H1 (cell line): ENCODE measurements around the gene HLA-DRB1.

Experiments
- CTCF ChIP-seq, 3 experiments: IDR thresholded peaks; 1 replicate in 2 of 3; 2 replicates in 1 of 3; pipeline versions ENCODE4 v1.5.1 to v1.6.1; 2011; ENCODE audit warnings: low read length in 3 of 3, mild to moderate bottlenecking in 3 of 3, inconsistent platforms in 2 of 3, low read depth in 1 of 3, moderate library complexity in 1 of 3; ENCODE audit not compliant: insufficient read depth in 1 of 3; ENCODE audit errors: control extremely low read depth in 1 of 3
- EZH2 ChIP-seq: fragments of 200-600 bp; sonication (generic); IDR thresholded peaks from 2 replicates; pipeline ENCODE4 v1.7.1; 2012; ENCODE audit warnings: low read depth, mild to moderate bottlenecking, moderate library complexity, low read length, inconsistent platforms; ENCODE audit not compliant: severe bottlenecking
- MAX ChIP-seq: IDR thresholded peaks from 2 replicates; pipeline ENCODE4 v1.6.1; 2012; ENCODE audit warnings: inconsistent platforms
- POLR2AphosphoS5 ChIP-seq: IDR thresholded peaks from 2 replicates; pipeline ENCODE4 v1.6.1; 2011; ENCODE audit warnings: low read depth, low read length
- RNF2 ChIP-seq: fragments of 200-900, 300-1000 bp; sonication (generic); IDR thresholded peaks from 2 replicates; pipeline ENCODE4 v1.7.1; 2016; ENCODE audit warnings: borderline replicate concordance, low read depth, mild to moderate bottlenecking, antibody characterized with exemption, low read length; ENCODE audit not compliant: poor library complexity, severe bottlenecking; ENCODE audit errors: missing control alignments
- TAF1 ChIP-seq: IDR thresholded peaks from 2 replicates; pipeline ENCODE4 v1.6.1; 2011; ENCODE audit warnings: mild to moderate bottlenecking, low read depth, low read length

- TF ChIP-seq POLR2AphosphoS5 (no peak), CTCF (IDR thresholded peaks at IDR 0.05; ENCODE audit: control extremely low read depth in 1 of 3, insufficient read depth in 1 of 3, low read depth in 1 of 3, low read length in 3 of 3) (no peak), MAX (no peak), TAF1 (no peak), RNF2 (no peak), EZH2 (no peak)
These were observed 19.2 kb downstream of the HLA-DRB1 start for GRCh38 chr6:32570363-32570905.
